ENCODE data around the gene MAP1LC3B.
A peak's percentile ranks its signal among the peaks of the same experiment; 100 is the strongest.

The MAP1LC3B gene

DNA sequence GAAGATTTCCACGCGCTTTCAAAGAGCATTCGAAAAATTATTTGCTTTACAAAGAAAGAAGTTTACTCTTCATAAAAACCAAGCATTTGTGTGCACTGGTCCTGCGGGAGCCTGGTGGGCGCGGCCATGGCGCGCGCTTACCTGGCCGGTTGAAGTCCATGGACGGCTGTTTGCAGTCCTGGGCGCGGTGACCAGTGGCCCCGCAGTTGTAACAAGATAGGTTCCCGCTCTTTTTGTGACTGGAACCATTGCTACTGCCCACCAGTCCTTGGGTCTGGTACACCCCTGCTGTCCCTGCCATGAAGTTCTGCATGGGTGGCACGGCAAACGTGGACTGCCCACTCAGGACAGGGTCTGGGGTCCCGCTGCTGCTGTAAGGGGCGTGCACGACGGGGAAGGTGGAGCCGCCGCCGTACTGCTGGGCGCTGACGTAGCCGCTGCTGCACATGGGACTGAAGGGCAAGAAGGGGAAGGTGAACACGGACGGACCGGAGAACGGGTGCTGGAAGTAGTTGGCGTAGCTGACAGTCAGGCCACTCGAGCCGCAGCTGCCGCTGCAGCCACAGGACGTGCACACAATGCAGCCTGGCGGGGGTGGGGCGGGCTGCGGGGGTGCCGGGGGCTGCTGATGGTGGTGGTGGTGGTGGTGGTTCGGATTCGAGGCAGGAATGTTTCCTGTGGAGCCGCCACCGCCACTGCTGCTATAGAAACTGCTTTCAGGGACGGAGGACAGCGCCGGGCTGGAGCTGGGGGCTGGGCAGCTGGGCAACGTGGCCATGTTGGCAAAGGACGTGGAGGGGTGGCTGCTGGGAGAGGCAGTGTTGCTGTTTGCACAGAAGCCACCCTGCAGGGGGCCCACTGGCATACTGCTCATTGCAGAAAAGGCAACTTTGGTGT, 19.5 kb downstream of the MAP1LC3B start:
- DNase-seq = no peak

GRCh38 chr16:87412371-87412995, 20.3 kb downstream of the MAP1LC3B start:
- DNase-seq = no peak

DNA sequence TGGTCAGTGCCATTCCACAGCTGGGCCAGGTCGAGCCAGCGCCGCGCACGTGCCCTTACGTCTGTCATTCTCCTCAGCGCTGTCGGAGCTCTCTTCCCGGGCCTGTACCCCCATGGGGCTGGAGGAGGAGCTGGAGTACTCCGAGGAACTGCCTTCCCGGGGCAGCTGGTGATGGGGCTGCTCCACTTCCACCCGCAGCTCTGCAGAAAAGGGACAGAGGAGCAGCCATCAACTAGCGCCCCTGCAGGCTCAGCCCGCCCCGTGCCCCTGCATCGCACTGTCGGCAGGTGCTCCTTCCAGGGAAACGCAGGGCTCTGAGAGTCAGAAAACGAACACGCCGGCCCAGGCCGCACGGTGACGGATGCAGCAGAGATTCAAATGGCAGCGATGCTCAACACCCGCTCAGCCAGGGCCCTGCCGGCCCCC, 20.9 kb downstream of the MAP1LC3B start:
- DNase-seq = no peak

GRCh38 chr16:87414251-87414680, 22.1 kb downstream of the MAP1LC3B start:
- no peak for DNase-seq

DNA sequence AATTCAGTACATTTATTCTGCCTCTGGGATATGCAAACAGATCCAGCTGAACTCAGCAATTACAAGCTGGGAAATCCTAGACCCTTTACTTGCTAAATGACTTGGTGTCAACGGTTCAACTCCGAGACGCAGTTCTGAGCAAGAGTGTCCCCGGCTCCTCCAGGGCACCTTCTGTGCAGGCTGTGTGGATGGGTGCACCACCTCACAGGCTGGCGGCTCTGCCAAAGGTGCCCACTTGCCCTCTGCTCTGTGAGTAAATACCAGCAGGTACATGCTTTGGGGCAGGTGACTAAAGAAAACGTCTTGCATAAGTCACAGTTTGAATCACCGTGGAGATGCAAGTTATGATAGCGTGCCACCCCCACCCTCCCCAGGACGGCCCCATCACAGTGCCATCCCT, 23.3 kb downstream of the MAP1LC3B start:
- DNase-seq = no peak

- DNase-seq = peak in 1 of 2 donors; percentile 32
Observed at GRCh38 chr16:87416826-87417527, 24.8 kb downstream of the MAP1LC3B start.

DNA sequence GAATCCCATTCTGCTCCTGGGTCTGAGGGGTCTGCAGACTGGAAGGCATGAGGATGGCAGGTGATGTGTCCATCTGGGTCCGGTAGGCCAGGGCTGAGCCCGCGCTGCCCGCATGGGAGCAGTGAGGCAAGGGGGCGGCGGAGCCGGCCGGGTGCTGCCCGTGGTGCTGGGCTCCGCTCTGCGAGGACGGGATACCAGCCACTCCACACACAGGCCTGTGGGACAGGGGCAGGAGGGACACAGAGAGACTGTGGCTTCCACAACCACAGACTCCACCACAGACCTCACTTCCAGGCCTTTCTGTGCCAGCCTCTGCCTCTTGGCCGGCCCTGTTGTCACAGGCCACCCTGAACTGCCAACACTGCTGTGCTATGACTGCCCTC, 25.4 kb downstream of the MAP1LC3B start:
- DNase-seq = no peak

- DNase-seq = no peak
Observed at GRCh38 chr16:87418216-87418615, 26.1 kb downstream of the MAP1LC3B start.

DNA sequence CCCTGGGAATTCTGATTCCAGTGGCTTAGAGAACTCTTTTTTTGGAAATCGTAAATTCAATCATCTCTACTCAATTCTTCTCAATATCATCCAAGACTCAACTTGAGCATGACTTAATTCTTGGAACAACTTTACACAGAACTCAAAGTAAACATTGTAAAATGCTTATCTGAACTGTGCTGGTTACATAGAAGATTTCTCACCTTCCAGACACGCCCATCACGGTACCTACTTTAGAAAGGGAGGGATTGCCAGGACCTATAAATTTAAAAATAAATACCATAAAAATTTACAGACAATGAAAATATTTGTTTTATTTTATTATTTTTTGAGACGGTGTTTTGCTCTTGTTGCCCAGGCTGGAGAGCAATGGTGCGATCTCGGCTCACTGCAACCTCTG, 26.5 kb downstream of the MAP1LC3B start:
- DNase-seq = no peak

DNA sequence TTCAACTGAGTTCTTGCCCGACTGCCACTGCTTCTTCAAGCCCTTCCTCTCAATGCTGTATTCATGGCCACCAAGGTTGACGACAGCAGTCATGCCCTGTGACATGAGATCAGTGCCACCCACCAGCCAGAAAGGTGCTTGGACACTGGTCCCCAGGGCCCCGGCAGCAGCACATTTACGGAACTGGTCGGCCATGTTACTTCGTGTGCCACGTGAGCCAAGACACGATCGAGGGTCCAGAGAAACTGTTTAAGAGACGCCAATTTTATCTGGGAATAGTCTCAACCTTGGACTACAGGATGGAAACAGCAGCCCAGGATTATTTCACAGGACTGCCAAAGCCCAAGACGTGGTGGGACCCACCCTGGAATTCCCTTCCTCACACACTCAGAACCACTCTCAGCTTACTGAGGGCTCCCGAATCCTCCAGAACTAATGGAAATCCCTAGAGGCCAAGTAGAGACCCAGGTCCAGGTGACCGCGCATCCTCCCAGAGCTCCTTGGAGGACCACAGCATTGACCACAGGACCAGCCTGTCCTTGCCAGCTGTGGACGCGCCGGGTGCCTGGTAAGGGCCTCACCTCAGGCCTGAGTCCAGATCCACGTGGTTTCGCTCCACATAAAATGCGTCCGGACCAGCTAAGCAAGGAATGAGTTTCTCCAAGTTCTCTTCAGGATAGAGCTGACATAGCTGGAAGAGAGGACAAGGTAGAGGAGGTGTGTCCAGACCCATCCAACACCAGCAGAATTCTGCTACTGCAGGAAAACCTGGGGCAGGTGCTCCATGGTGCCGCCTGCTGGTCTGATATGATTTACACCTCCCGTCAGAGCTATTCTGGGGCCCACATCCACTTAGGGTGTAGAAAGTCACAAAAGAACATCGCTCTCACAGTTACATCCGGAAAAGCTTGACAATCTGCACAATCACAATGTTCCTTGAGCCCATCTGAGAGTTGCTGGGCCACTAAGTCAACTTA, 28.2 kb downstream of the MAP1LC3B start:
- DNase-seq = no peak

GRCh38 chr16:87421003-87421912, 29.1 kb downstream of the MAP1LC3B start:
- DNase-seq = no peak

- DNase-seq = no peak
Observed at GRCh38 chr16:87422106-87422505, 30.0 kb downstream of the MAP1LC3B start.

DNA sequence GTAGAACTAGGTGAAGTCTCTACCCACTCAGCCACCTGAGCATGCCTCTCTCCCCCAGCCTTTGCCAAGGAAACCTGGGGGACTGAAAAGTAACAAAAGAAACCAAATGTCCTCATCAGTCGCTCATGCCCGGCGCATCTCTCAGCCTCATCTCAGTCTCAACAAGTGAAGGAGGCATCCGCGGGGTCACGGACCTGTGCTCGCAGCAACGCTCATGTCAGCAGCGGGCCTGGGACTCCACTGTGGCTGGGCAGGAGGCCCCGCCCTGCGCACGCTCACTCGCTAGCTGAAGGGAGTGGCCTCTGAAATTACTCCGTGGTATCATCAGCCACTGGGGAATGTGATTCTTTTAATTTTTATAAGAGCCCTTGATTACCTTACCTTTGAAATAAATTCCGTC, 31.3 kb downstream of the MAP1LC3B start:
- no peak for DNase-seq

DNA sequence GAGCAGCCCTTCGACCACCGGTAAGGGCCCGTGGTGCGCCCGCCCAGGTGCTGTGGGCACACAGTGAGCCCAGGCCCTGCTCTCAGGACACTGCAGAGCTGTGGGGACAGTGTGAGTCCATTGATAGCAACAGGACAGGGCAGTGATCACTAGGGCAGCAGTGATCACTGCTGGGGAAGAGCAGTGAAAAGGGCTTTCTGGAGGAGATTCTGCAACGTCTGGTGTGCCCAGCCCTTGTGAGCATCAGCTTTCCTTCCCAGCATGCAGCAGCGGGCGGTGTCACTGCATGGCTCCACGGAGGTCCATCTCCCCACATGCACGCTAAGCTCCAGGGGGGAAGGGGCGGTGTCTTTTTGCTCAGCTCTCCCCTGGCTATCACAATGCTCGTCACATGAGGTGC, 32.1 kb downstream of the MAP1LC3B start:
- no peak for DNase-seq

DNA sequence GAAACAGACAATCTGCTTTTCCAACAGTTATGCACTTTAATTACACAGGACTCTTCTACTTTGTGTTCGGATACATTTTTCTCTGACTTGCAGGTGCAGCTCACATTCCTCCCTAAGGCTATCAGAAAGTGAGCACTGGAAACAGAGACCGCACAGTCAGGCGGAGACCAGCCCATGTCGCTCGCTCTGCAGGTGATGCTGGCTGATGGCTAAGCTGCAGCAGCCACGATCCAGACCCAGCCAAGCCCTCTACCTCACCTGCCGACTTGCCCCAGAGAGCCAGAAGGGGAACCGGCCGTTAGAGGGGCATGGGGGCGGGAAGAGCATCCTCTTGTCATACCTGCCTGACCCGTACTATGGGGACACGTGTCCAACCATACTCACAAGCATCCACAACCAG, 33.8 kb downstream of the MAP1LC3B start:
- DNase-seq = no peak

GRCh38 chr16:87426423-87427215, 34.5 kb downstream of the MAP1LC3B start:
- DNase-seq = no peak

DNA sequence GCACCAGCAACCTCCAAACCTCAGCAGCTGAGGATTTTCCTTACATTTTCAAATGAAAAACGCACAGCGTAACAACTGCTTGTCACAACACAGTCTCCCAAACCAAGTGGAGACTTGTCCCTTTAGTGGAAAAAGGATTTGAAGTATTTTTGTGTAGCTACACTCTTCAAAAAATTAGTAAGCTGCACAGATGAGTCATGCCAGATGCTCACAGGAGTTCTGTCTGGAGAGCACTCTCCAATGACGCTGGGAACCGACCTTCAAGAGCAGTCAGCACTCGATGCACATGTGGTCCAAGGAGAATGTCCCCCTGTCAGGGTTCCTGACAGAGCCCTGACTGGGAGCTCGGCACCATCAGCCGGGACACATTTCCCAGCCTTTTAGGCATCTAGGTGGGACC, 39.8 kb downstream of the MAP1LC3B start:
- DNase-seq = no peak

DNA sequence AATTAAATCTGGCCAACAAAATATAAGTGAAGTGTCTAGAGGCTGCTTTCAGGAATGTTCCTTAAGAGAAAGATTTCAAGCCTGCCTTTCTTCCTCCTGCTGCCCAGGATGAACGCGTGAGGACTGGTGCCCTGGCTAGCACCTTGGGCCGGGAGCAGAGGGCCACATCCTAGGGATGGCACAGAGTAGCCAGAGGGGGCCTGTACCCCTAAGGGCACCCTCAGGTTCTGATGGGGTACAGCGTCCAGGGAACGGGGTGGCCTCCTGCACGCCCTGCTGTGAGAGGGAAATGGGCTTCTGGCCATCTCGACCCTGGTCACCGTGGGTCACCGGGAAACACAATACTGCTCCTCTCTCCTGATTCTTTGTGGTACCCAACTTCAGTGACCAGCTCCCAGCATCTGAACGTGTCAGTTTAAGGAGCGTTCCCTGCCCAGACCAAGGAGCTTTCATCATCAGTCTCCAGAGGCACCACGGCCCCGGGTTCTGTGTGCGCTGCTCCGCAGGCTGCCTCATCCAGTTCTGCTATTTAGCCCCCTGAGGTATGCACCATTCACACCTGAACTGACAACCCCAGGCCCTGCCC, 40.3 kb downstream of the MAP1LC3B start:
- no peak for DNase-seq

GRCh38 chr16:87434146-87434667, 42.1 kb downstream of the MAP1LC3B start:
- no peak for DNase-seq
